Loucy (cell line): Measurements from ENCODE around the gene RHBG.
"Not testable (repeated sequence)": the region's sequence is repeated elsewhere in the genome, so short reads cannot be mapped to it uniquely, and the experiment has no call there.

ENCODE experiments used
- H2AFZ ChIP-seq: fragments of 200-600 bp; sonication (generic); 2 replicates; pipeline ENCODE4 v1.6.0; 2016; ENCODE audit warnings: antibody characterized with exemption, mild to moderate bottlenecking, low read length, moderate library complexity
- H3F3A ChIP-seq: fragments of 200-600 bp; 2 replicates; pipeline ENCODE4 v1.6.0; 2016; ENCODE audit warnings: antibody characterized with exemption, low read depth, mild to moderate bottlenecking
- H3K27me3 ChIP-seq: fragments of 200-600 bp; sonication (generic); 2 replicates; pipeline ENCODE4 v1.6.1; 2014; ENCODE audit warnings: low read length, mild to moderate bottlenecking; ENCODE audit not compliant: insufficient read depth, poor library complexity, severe bottlenecking
- H3K36me3 ChIP-seq: fragments of 200-600 bp; sonication (generic); 2 replicates; pipeline ENCODE4 v1.6.1; 2016; ENCODE audit warnings: low read length; ENCODE audit not compliant: insufficient read depth
- H3K4me1 ChIP-seq: fragments of 200-600 bp; sonication (generic); 2 replicates; pipeline ENCODE4 v1.5.1; 2014; ENCODE audit warnings: low read length, mild to moderate bottlenecking; ENCODE audit not compliant: insufficient read depth, poor library complexity, severe bottlenecking
- H3K4me2 ChIP-seq: fragments of 200-600 bp; sonication (generic); 2 replicates; pipeline ENCODE4 v1.6.0; 2014; ENCODE audit warnings: antibody characterized with exemption, low read length, low read depth, mild to moderate bottlenecking; ENCODE audit not compliant: poor library complexity, severe bottlenecking
- H3K4me3 ChIP-seq: fragments of 200-600 bp; sonication (generic); 2 replicates; pipeline ENCODE4 v1.5.1; 2014; ENCODE audit warnings: low read length, mild to moderate bottlenecking, mixed read lengths; ENCODE audit not compliant: poor library complexity, severe bottlenecking
- H3K79me2 ChIP-seq: fragments of 200-600 bp; sonication (generic); 2 replicates; pipeline ENCODE4 v1.6.1; 2014; ENCODE audit warnings: low read length; ENCODE audit not compliant: insufficient read depth
- H3K9ac ChIP-seq: fragments of 200-600 bp; sonication (generic); 2 replicates; pipeline ENCODE4 v1.6.0; 2014; ENCODE audit warnings: mild to moderate bottlenecking, low read depth, low read length, moderate library complexity; ENCODE audit not compliant: poor library complexity, severe bottlenecking
- H3K9me2 ChIP-seq: fragments of 200-600 bp; sonication (generic); replicated peaks from 2 replicates; pipeline ENCODE4 v1.6.1; 2016; ENCODE audit warnings: low read depth, low read length, mixed read lengths
- H3K9me3 ChIP-seq: fragments of 200-600 bp; sonication (generic); 2 replicates; pipeline ENCODE4 v1.6.1; 2014; ENCODE audit warnings: mild to moderate bottlenecking, antibody characterized with exemption, low read length, low read depth; ENCODE audit not compliant: insufficient read depth
- H4K20me1 ChIP-seq: fragments of 200-600 bp; sonication (generic); 2 replicates; pipeline ENCODE4 v1.6.0; 2014; ENCODE audit warnings: antibody characterized with exemption, low read length, mild to moderate bottlenecking; ENCODE audit not compliant: insufficient read depth, poor library complexity, severe bottlenecking
- EZH2phosphoT487 ChIP-seq: fragments of 200-600 bp; IDR thresholded peaks from 2 replicates; pipeline ENCODE4 v1.6.1; 2018; ENCODE audit warnings: antibody characterized with exemption, mild to moderate bottlenecking, moderate library complexity, borderline replicate concordance
- TF ChIP-seq, protein P1 (sequence below): fragments of 200-600 bp; sonication (generic); conservative IDR thresholded peaks from 2 replicates; pipeline ENCODE4 v1.5.1; 2014; ENCODE audit warnings: mild to moderate bottlenecking, antibody characterized with exemption, low read length

RHBG gene

DNA sequence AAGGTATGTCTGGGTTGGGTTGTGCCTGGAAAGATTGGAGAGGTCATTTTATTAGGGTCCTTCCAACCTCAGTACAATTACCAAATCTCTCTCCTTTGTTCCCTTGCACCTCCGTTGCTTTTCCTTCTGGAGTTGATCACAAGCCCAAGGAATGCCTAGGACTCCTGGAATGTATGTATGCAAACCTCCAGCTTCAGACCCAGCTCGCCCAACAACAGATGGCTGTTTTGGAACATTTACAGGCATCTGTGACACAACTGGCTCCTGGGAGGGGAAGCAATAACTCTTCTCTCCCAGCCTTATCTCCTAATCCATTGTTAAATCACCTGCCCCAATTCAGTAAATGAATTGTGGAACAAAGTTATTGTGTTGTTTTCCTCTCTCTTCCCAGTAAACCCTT is 22.4 kb upstream of the RHBG start:
- Histone ChIP-seq H3K36me3 (no peaks in the 10 kb centered on the region), H3K27me3 (no peaks in the 10 kb centered on the region), H3K9ac (no peak overlapping the region), H2AFZ (no peak overlapping the region), H3K4me1 (no peaks in the 10 kb centered on the region), H3K9me3 (no peaks in the 10 kb centered on the region), H3F3A (no peaks in the 10 kb centered on the region), H3K9me2 (no peaks in the 10 kb centered on the region), H3K4me3 (no peak overlapping the region), H3K79me2 (no peaks in the 10 kb centered on the region), H4K20me1 (no peaks in the 10 kb centered on the region), H3K4me2 (no peak overlapping the region)
- TF ChIP-seq, protein P1, sequence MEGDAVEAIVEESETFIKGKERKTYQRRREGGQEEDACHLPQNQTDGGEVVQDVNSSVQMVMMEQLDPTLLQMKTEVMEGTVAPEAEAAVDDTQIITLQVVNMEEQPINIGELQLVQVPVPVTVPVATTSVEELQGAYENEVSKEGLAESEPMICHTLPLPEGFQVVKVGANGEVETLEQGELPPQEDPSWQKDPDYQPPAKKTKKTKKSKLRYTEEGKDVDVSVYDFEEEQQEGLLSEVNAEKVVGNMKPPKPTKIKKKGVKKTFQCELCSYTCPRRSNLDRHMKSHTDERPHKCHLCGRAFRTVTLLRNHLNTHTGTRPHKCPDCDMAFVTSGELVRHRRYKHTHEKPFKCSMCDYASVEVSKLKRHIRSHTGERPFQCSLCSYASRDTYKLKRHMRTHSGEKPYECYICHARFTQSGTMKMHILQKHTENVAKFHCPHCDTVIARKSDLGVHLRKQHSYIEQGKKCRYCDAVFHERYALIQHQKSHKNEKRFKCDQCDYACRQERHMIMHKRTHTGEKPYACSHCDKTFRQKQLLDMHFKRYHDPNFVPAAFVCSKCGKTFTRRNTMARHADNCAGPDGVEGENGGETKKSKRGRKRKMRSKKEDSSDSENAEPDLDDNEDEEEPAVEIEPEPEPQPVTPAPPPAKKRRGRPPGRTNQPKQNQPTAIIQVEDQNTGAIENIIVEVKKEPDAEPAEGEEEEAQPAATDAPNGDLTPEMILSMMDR, result no peak
- TF ChIP-seq EZH2phosphoT487, result no peak

GRCh38 chr1:156347331-156347730 is 21.7 kb upstream of the RHBG start:
- H4K20me1 ChIP-seq, result no peaks in the 10 kb centered on the region
- no peaks in the 10 kb centered on the region for H3K4me1 ChIP-seq
- no peak overlapping the region for H3K4me3 ChIP-seq
- no peak overlapping the region for H3K9ac ChIP-seq
- no peaks in the 10 kb centered on the region for H3K36me3 ChIP-seq
- no peaks in the 10 kb centered on the region for H3F3A ChIP-seq
- H3K27me3 ChIP-seq, result no peaks in the 10 kb centered on the region
- no peaks in the 10 kb centered on the region for H3K9me2 ChIP-seq
- H3K9me3 ChIP-seq, result no peaks in the 10 kb centered on the region
- TF ChIP-seq, protein P1, result no peak
- no peak for TF ChIP-seq EZH2phosphoT487
- no peak overlapping the region for H2AFZ ChIP-seq
- no peaks in the 10 kb centered on the region for H3K79me2 ChIP-seq
- no peak overlapping the region for H3K4me2 ChIP-seq

DNA sequence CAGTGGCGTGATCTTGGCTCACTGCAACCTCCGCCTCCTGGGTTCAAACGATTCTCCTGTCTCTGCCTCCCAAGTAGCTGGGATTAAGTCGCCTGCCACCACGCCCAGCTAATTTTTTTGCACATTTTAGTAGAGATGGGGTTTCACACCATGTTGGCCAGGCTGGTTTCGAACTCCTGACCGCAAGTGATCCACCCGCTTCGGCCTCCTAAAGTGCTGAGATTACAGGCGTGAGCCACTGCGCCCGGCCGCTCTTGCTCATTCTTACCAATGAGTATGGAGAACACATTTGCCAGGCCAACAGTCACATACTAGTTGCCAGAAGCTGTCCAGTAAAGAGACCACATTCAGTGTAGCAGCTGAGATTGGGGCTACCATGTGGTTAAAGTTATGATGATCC is 16.5 kb upstream of the RHBG start:
- not testable (repeated sequence) for H3K36me3 ChIP-seq, H2AFZ ChIP-seq, H3F3A ChIP-seq, H3K4me2 ChIP-seq, H3K9me2 ChIP-seq, H4K20me1 ChIP-seq, H3K79me2 ChIP-seq, H3K9me3 ChIP-seq, H3K27me3 ChIP-seq, H3K4me3 ChIP-seq, H3K9ac ChIP-seq, H3K4me1 ChIP-seq

GRCh38 chr1:156356262-156356874 is 12.6 kb upstream of the RHBG start:
- Histone ChIP-seq H4K20me1 (no peaks in the 10 kb centered on the region), H2AFZ (peak overlapping the region; percentile 78), H3K9ac (no peak overlapping the region), H3K9me2 (no peaks in the 10 kb centered on the region), H3K9me3 (no peaks in the 10 kb centered on the region), H3K79me2 (no peaks in the 10 kb centered on the region), H3K4me1 (no peaks in the 10 kb centered on the region), H3F3A (no peaks in the 10 kb centered on the region), H3K36me3 (no peaks in the 10 kb centered on the region), H3K27me3 (no peaks in the 10 kb centered on the region), H3K4me2 (peak overlapping the region; percentile 53), H3K4me3 (peak overlapping the region; percentile 27)
- TF ChIP-seq, protein P1, result no peak
- TF ChIP-seq EZH2phosphoT487, result no peak
